Measurements from ENCODE around the gene KCTD15.

KCTD15 gene, protein sequence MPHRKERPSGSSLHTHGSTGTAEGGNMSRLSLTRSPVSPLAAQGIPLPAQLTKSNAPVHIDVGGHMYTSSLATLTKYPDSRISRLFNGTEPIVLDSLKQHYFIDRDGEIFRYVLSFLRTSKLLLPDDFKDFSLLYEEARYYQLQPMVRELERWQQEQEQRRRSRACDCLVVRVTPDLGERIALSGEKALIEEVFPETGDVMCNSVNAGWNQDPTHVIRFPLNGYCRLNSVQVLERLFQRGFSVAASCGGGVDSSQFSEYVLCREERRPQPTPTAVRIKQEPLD

DNA sequence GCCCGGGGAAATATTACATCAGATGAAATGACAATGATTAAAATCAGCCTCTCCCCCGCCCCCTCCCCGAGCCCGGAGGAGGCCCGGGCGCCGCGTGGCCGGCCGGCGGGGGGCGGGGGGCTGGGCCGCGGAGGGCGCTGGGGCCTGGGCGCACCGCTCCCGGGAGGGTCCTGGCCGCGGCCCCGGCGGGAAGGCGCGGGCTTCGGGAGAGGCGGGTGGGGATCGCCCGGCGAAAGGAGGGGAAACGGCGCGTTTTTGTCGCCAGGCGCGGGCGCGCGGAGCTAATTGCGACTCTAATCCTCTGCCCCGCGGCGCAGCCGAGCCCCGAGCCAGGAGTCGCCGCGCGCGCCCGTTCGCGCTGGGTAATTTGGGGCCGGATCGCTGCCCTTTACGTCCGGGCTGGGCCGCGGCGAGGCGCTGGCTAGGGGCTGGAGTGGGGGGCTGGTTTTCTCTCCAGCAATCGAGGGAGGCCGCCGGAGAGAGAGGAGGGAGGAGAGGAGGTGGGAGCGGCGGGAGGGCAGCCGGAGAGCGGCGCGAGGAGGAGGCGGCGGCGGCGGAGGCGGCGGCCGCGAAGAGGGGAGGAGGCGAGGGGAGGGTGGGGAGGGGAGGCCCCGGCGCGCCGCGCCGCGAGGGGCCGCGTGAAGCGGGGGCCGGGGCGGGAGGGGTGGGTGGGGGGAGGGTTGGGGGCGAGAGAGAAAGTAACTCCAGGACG lies at the start of gene KCTD15:
KCTD15 (plus strand) TSS at position 707 of the 712 bp plus-strand sequence. CDS start 3,585 bp downstream, outside the sequence.
- peak; percentile 17 for DNase-seq

DNA sequence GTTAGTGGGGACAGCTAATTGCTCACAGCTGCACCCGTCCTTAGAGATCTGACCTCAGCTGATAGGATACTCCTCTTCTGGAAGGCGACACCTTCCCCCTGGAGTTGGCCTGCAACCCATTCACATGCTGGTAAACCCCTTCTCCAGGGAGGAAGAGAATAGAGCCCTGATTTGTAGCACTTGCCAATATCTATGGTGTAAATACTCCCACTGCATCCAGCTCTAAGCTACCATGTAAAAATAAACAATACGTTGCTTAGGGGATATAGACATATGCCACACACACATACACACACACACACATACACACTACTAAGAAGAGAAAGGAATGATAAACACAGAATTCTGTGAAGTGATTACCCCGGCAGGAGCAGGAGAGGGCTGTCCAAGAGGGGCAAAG lies 49.4 kb upstream of the KCTD15 start:
- DNase-seq = no peak

GRCh38 chr19:33748231-33748630 lies 48.4 kb upstream of the KCTD15 start:
- no peak for DNase-seq

GRCh38 chr19:33749016-33749415 lies 47.7 kb upstream of the KCTD15 start:
- no peak for DNase-seq

- no peak for DNase-seq
Observed at GRCh38 chr19:33749619-33750175, 47.0 kb upstream of the KCTD15 start.

DNA sequence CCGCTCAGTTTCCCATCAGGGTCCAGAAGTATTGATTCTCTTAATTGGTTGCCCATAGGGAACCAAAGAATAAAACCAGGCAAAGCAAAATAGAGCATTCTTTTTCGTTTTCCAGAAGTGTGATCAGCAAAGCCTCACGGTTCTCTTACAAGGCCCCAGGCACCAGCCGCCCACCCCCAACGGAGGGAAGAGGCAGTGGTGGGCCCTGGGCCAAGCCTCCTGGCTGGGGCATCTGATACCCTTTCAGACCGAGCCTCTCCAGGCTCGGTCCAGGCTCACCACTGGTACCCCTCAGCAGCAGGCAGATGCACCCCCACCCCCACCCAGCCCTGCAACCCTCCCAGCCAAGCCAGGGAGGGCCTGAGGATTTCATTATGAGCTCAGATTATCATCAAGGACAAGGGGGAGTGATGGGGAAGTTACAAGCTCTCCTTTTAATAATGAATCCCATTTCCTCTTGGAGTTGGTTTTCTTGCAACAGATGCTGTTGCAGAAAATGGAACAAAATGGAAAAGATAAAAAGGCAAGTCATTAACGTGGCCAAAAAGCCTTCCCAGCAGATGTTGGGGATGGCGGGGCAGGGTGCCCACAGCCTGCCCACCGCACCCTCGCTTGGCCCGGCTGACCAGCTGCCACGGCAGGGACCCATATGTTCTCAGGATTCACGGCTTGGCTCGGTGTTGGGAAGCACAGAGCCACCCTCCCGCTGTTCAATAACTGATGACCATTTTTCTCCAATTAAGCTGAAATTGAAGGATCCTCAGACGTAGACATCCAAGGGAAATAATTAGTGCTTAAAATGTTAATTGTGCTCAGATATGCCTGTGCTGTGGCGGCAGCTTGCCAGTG lies 45.9 kb upstream of the KCTD15 start:
- DNase-seq = no peak

GRCh38 chr19:33751436-33751770 lies 45.3 kb upstream of the KCTD15 start:
- DNase-seq = no peak

DNA sequence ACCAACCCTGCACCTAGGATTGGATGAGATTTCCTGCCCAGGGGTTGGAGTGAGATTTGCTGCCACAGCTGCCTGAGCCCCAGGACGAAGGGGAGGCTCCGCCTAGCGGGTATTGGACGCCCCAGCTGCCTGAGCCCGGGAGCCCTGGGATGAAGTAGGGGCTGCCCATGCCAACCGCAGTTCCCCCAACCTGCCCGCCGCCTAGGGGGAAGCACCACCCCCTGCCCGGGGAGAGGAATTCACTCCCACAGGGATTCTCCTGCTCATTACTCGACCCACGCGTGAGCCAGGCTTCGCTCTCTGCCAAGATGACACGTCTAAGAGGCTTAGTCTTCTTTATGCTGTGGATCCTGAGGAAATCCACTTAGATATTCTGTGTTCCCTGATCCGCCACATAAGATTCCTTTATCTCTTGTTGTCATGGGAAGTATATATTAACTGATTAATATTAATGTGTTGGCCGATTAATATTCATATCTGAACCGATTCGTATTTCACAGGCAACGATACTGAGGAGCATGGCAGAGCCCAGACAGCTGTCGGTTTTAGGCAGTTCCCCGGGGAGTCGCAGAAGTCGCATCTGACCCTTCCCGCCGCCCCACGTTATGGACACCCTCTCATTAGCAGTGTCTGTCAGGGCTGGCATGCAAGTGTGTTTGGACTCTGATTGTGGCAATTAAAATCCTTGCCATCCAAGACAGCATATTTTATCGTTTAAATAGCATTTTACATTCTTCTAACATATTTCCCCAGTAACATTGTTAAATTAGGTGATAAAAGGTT lies 44.5 kb upstream of the KCTD15 start:
- DNase-seq = no peak

GRCh38 chr19:33752945-33753344 lies 43.7 kb upstream of the KCTD15 start:
- no peak for DNase-seq

DNA sequence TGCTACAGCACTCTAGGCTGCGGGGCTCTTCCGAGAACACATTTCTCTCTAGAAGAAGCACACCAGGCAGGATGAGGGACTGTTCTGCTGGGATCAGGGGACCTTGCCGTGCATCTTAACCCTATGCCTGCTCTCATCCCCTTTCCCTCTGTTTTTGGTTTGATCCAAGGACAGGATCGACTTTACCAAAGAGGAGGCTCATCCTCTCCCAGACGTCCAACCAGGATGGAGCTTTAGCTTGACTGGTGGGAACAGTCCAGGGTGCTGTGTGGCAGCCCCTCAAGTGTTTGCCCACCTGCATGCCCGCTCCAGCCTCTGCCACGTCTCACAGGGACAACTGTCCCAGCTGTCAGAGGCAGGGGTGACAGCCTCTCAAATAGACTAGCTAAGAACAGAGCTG lies 42.3 kb upstream of the KCTD15 start:
- no peak for DNase-seq

- no peak for DNase-seq
Observed at GRCh38 chr19:33755099-33756035, 41.3 kb upstream of the KCTD15 start.

DNA sequence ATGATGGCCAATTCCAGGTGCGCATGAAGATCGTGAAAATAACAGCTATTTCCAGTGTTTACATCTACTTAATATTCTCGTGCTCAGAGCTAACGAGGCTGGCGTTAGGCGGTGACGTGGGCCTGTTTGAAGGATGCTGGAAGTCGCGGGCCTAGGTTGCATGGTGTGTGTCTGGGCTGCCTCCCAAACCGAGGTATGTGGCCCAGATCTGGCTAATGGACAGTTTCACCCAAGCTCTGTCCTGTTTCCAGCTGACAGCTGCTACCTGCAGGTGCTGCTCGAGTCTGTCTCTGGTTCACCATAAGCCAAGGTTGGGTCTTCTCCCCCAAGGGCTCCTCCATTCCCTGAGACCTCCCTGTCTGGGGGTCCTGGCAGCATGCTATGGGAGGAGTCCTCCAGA lies 40.5 kb upstream of the KCTD15 start:
- no peak for DNase-seq

GRCh38 chr19:33758541-33759013 lies 38.1 kb upstream of the KCTD15 start:
- no peak for DNase-seq

GRCh38 chr19:33759356-33759755 lies 37.3 kb upstream of the KCTD15 start:
- DNase-seq = no peak

- DNase-seq = no peak
Observed at GRCh38 chr19:33763633-33764371, 32.9 kb upstream of the KCTD15 start.

DNA sequence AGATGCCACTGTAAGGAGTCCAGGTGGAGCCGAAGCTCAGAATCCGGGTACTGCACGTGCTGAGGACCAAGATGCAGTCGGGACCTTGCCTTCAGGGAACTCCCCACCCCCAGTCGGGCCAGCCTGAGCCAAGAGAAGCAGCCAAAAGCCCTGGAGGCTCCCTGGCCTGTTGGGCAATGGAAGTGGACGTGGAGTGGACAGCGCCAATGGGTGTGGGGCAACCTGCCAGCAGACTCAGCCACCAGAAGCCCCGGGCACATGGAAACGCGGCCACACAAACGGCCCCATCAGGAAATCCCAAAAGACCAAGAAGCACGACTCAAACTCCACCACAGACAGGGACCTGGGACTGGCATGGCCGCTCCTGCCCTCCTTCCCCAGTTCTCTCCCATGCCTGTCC lies 30.0 kb upstream of the KCTD15 start:
- no peak for DNase-seq

GRCh38 chr19:33767898-33768413 lies 28.7 kb upstream of the KCTD15 start:
- DNase-seq = no peak

- DNase-seq = no peak
Observed at GRCh38 chr19:33769208-33769607, 27.5 kb upstream of the KCTD15 start.

- DNase-seq = no peak
Observed at GRCh38 chr19:33770107-33770506, 26.6 kb upstream of the KCTD15 start.

DNA sequence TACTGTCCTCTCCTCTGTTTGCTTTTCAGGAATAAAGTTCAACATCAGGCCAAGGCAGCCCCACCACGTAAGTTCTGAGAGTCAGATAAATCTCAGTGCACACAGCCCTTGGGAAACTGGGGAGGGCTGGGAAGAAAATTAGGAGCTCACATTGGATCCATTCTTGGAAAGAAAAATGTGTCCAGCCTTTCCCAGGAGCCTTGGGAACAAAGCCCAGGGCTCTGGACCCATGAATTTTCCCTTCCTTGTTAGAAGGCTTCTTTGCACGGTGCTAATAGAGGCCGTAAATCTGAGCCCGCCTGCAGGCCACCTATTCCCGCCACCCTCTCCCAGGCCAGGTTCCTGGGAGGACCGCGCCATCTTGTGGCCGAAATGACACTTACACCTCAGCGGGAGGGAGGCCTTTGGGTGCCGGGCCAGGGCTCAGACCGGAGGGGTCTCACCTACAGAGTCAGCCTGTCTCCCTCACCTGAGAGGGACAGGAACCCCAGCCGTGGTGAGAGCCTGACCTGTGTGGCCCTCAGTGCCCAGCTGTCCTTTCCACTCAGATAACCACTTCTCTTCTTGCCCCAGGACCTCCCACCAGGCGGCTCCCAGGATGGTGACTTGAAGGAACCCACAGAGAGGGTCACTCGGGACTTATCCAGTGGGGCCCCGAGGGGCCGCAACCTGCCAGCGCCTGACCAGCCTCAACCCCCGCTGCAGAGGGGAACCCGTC lies 25.1 kb upstream of the KCTD15 start:
- peak; percentile 66 for DNase-seq
